B cell (primary cell): ENCODE results near the gene LHX4. TPM values are rescaled to one million over a fixed set of nuclear protein-coding genes. Genes with fewer than 3 reads are reported as not detected.

ENCODE experiments used
- ATAC-seq: fragments of 200-7000 bp; cut with Tn5 transposase; one replicate; pipeline ENCODE4 v1.10.0; 2021; ENCODE audit warnings: low read depth, mild to moderate bottlenecking, moderate number of reproducible peaks, moderate library complexity
- CTCF ChIA-PET: fragments of 350-600 bp; sonication (Branson Sonifier 250); formaldehyde crosslinking; loops from one replicate; lab custom pipeline; 2021; ENCODE audit warnings: antibody characterized with exemption, inconsistent platforms; lab: Charles Lee
- POLR2A ChIA-PET: fragments of 350-600 bp; sonication (Branson Sonifier 250); formaldehyde crosslinking; loops from one replicate; lab custom pipeline; 2021; ENCODE audit warnings: antibody characterized with exemption; lab: Charles Lee
- DNase-seq: peaks from one replicate; pipeline ENCODE4 v3.0.0; 2013
- H2AFZ ChIP-seq: 2 replicates; pipeline ENCODE4 v1.6.1; 2012; ENCODE audit warnings: mild to moderate bottlenecking, low read depth, low read length; ENCODE audit not compliant: insufficient read depth, poor library complexity, severe bottlenecking
- H3K27ac ChIP-seq, 2 donors: 1 replicate in 1 of 2; 2 replicates in 1 of 2; pipeline ENCODE4 v1.5.1; 2012 to 2013; ENCODE audit warnings: low read length in 2 of 2, mild to moderate bottlenecking in 2 of 2, moderate library complexity in 1 of 2
- H3K27me3 ChIP-seq, 4 experiments: fragments of 200-600 bp in 1 of 4; sonication (generic) in 1 of 4; replicated peaks in 1 of 4; 1 replicate in 2 of 4; 2 replicates in 2 of 4; pipeline versions ENCODE4 v1.6.1 to v1.7.0; 2013 to 2016; ENCODE audit warnings: low read length in 3 of 4, mild to moderate bottlenecking in 2 of 4, mixed read lengths in 1 of 4, moderate library complexity in 1 of 4; ENCODE audit not compliant: insufficient read depth in 4 of 4, control insufficient read depth in 3 of 4; ENCODE audit errors: control extremely low read depth in 1 of 4
- H3K36me3 ChIP-seq, 2 experiments: replicated peaks in 1 of 2; 1 replicate in 1 of 2; 2 replicates in 1 of 2; pipeline versions ENCODE4 v1.6.1 to v1.7.1; 2013; ENCODE audit warnings: low read length in 1 of 2; ENCODE audit not compliant: insufficient read depth in 2 of 2, control insufficient read depth in 1 of 2; ENCODE audit errors: control extremely low read depth in 1 of 2, extremely low read depth in 1 of 2
- H3K4me1 ChIP-seq, 2 donors: fragments of 200-600 bp in 1 of 2; sonication (generic) in 1 of 2; 1 replicate in 1 of 2; 2 replicates in 1 of 2; pipeline versions ENCODE4 v1.5.1 to v1.6.1; 2013 to 2017; ENCODE audit warnings: low read length in 2 of 2; ENCODE audit not compliant: control insufficient read depth in 2 of 2, insufficient read depth in 2 of 2
- H3K4me2 ChIP-seq: replicated peaks from 2 replicates; pipeline ENCODE3; 2012; ENCODE audit warnings: mild to moderate bottlenecking, low read depth, low read length; ENCODE audit not compliant: poor library complexity, severe bottlenecking
- H3K4me3 ChIP-seq, 5 experiments: fragments of 200-600 bp in 1 of 5; sonication (generic) in 1 of 5; 1 replicate in 3 of 5; 2 replicates in 2 of 5; pipeline versions ENCODE4 v1.5.1 to v1.7.0; 2011 to 2016; ENCODE audit warnings: low read length in 4 of 5, mild to moderate bottlenecking in 4 of 5, low read depth in 2 of 5, control low read depth in 1 of 5, moderate library complexity in 1 of 5; ENCODE audit not compliant: insufficient read depth in 1 of 5; ENCODE audit errors: control extremely low read depth in 1 of 5, extremely low read depth in 1 of 5
- H3K79me2 ChIP-seq: fragments of 200-600 bp; sonication (generic); one replicate; pipeline ENCODE4 v1.6.0; 2016; ENCODE audit warnings: low read length; ENCODE audit not compliant: control insufficient read depth, insufficient read depth
- H3K9ac ChIP-seq: fragments of 200-600 bp; sonication (generic); 2 replicates; pipeline ENCODE4 v1.6.1; 2017; ENCODE audit warnings: mild to moderate bottlenecking, low read length, moderate library complexity
- H3K9me3 ChIP-seq, 3 donors: one replicate each; pipeline versions ENCODE4 v1.6.1 to v1.7.1; 2013; ENCODE audit warnings: low read length in 2 of 3; ENCODE audit not compliant: control insufficient read depth in 2 of 3, insufficient read depth in 1 of 3; ENCODE audit errors: control extremely low read depth in 1 of 3
- H4K20me1 ChIP-seq: 2 replicates; pipeline ENCODE4 v1.6.0; 2012; ENCODE audit warnings: mild to moderate bottlenecking, low read length; ENCODE audit not compliant: insufficient read depth, control insufficient read depth, poor library complexity, severe bottlenecking
- H3K27ac Mint-ChIP-seq: one replicate; pipeline ENCODE4 v1.8.0; 2021; ENCODE audit warnings: mixed read lengths
- H3K27me3 Mint-ChIP-seq: one replicate; pipeline ENCODE4 v1.8.0; 2021; ENCODE audit warnings: mixed read lengths
- H3K4me1 Mint-ChIP-seq: one replicate; pipeline ENCODE4 v1.8.0; 2021; ENCODE audit warnings: mixed read lengths
- H3K4me3 Mint-ChIP-seq: one replicate; pipeline ENCODE4 v1.8.0; 2021; ENCODE audit warnings: mixed read lengths
- H3K9me3 Mint-ChIP-seq: one replicate; pipeline ENCODE4 v1.8.0; 2022; ENCODE audit warnings: mixed read lengths; ENCODE audit not compliant: insufficient read depth
- CTCF ChIP-seq: fragments of 200-600 bp; IDR thresholded peaks from one replicate; pipeline ENCODE4 v1.8.0; 2022; ENCODE audit warnings: antibody characterized with exemption, mild to moderate bottlenecking
- EZH2 ChIP-seq: IDR thresholded peaks from 2 replicates; pipeline ENCODE4 v1.6.1; 2012; ENCODE audit warnings: borderline replicate concordance, low read depth, mild to moderate bottlenecking, moderate library complexity, low read length; ENCODE audit not compliant: insufficient read depth, poor library complexity, severe bottlenecking
- WGBS: methylation state at CpG from one replicate; pipeline ENCODE4 v1.1.5; 2013; ENCODE audit warnings: missing lambda C conversion rate; ENCODE audit not compliant: insufficient coverage; 5-methylcytosine and 5-hydroxymethylcytosine counted together
- intact Hi-C: fragments of 100-400 bp; cut with micrococcal nuclease; formaldehyde crosslinking; loops from one replicate; pipeline ENCODE4 v1.10.0; 2022
- polyA plus RNA-seq: library from polyadenylated mRNA; depleted of rRNA; stranded (reverse); fragments of >200 nt; gene quantifications from 2 replicates; pipeline ENCODE4 v1.2.3, GENCODE V29; 2012
- total RNA-seq, 2 donors: library from RNA; stranded (reverse); fragments of 120-200 nt in 1 of 2; gene quantifications; 1 replicate in 1 of 2; 2 replicates in 1 of 2; pipeline versions ENCODE4 v1.2.3 to v1.2.4, GENCODE V29; 2013 to 2022

The LHX4 gene
- total and polyA plus RNA-seq, 2 donors (not counting 1 experiment from before 2014, with no cell fraction given): not detected

GRCh38 chr1:180258935-180259334 is 28.9 kb downstream of the LHX4 start:
- CTCF ChIA-PET: no interaction called here
- no peak overlapping the region for H3K9ac ChIP-seq
- TF ChIP-seq CTCF (no peak), EZH2 (no peak)
- no peak overlapping the region for H3K4me2 ChIP-seq
- H3K4me1 ChIP-seq: no peaks in the 10 kb centered on the region
- intact Hi-C loops: no loop called here
- no peaks in the 10 kb centered on the region for H3K36me3 ChIP-seq
- DNase-seq: no peak
- H3K27ac Mint-ChIP-seq: no peak overlapping the region
- H3K27me3 ChIP-seq: peaks cover 0 to 26% (median 0%) of the 10 kb centered on the region in 4 experiments
- H3K9me3 Mint-ChIP-seq: no peaks in the 10 kb centered on the region
- no peak overlapping the region for H2AFZ ChIP-seq
- POLR2A ChIA-PET: no interaction called here
- ATAC-seq: no peak
- H3K9me3 ChIP-seq: peaks cover 0 to 4% (median 0%) of the 10 kb centered on the region in 3 donors
- no peak overlapping the region for H3K4me3 ChIP-seq
- no peaks in the 10 kb centered on the region for H4K20me1 ChIP-seq
- H3K27me3 Mint-ChIP-seq: peaks cover 29% of the 10 kb centered on the region
- no peak overlapping the region for H3K4me3 Mint-ChIP-seq
- H3K27ac ChIP-seq: no peak overlapping the region
- H3K79me2 ChIP-seq: no peaks in the 10 kb centered on the region
- 83% methylated on average over 5 of the region's 5 CpGs for WGBS
- H3K4me1 Mint-ChIP-seq: no peaks in the 10 kb centered on the region

DNA sequence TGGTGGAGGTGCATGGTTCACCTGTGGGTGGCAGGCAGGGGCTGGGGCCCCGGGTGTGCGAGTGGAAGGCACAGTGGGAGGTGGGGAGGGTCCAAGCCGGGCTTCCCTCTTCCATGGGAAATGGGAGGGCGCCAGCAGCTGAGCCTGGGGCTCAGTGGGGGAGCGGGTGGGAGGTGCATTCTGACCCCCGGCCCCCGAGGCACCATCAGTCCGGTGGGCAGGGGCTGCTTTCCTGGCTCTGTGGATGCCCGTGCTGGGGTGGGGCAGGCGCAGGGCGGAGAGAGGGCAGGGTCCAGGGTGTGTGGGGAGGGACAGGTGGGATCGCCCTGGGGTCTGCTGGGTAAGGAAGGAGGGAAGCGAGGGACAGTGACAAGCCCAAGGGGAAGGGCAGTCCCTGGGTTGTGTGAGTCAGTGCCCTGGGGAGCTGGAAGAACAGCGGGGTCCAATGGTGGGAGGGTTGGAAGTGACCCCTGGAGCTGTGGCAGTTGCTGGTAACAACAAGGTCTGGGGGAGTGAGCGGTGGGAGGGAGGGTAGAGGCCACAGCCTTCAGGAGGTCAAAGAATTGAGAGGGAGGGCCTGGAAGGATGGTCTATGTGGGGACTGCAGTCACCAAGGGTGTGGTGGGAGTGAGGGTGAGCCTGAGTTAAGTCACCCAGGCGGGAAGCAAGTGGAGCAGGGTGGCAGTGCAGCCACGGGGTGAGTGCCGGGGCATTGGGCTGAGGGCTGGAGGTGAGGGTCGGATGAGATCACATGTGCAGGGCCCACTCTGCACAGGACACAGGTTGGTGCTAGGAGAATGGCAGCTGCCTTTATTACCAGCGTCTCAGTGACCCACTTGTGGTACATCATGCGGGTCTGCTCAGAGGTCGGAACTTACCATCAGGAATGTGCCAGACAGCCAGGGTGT is 29.6 kb downstream of the LHX4 start:
- POLR2A ChIA-PET: no interaction called here
- no peak overlapping the region for H3K27ac Mint-ChIP-seq
- H3K36me3 ChIP-seq: no peaks in the 10 kb centered on the region
- H3K9me3 ChIP-seq: peaks cover 0 to 4% (median 0%) of the 10 kb centered on the region in 3 donors
- H3K9ac ChIP-seq: no peak overlapping the region
- H3K4me1 ChIP-seq: no peaks in the 10 kb centered on the region
- ATAC-seq: no peak
- H3K4me2 ChIP-seq: no peak overlapping the region
- H3K27ac ChIP-seq: no peak overlapping the region
- no peak overlapping the region for H3K4me3 Mint-ChIP-seq
- H3K27me3 Mint-ChIP-seq: peaks cover 26% of the 10 kb centered on the region
- 88% methylated on average over 21 of the region's 22 CpGs for WGBS
- H3K79me2 ChIP-seq: no peaks in the 10 kb centered on the region
- no peak for DNase-seq
- H3K4me3 ChIP-seq: no peak overlapping the region
- TF ChIP-seq CTCF (no peak), EZH2 (no peak)
- CTCF ChIA-PET: no interaction called here
- H3K9me3 Mint-ChIP-seq: no peaks in the 10 kb centered on the region
- H3K27me3 ChIP-seq: peaks cover 0 to 25% (median 0%) of the 10 kb centered on the region in 4 experiments
- no peak overlapping the region for H2AFZ ChIP-seq
- H4K20me1 ChIP-seq: no peaks in the 10 kb centered on the region
- intact Hi-C loops: no loop called here
- H3K4me1 Mint-ChIP-seq: no peaks in the 10 kb centered on the region
